Esophagus muscularis mucosa (tissue), 3 donors: ENCODE results near the gene ZNF578.

Experiments used
- CTCF ChIP-seq, 3 experiments: fragments of 200-600 bp in 2 of 3; fragments of 450-650 bp in 1 of 3; sonication (generic) in 2 of 3; IDR thresholded peaks; one replicate each; pipeline ENCODE4 v1.5.1; 2017 to 2019; ENCODE audit warnings: antibody characterized with exemption in 3 of 3, mild to moderate bottlenecking in 2 of 3, moderate library complexity in 1 of 3
- POLR2A ChIP-seq: fragments of 450-650 bp; IDR thresholded peaks from one replicate; pipeline ENCODE4 v1.6.1; 2017; ENCODE audit warnings: antibody characterized with exemption, moderate library complexity, mild to moderate bottlenecking, low read depth
- POLR2AphosphoS5 ChIP-seq, 2 donors: sonication (generic); formaldehyde crosslinking; IDR thresholded peaks; one replicate each; pipeline ENCODE4 v1.6.1; 2017; ENCODE audit warnings: antibody characterized with exemption in 2 of 2

GRCh38 chr19:52518646-52519045 is 65.3 kb downstream of the ZNF578 start:
- no peak for TF ChIP-seq POLR2AphosphoS5 (IDR thresholded peaks at IDR 0.05)
- no peak for TF ChIP-seq CTCF (IDR thresholded peaks at IDR 0.05)
- no peak for TF ChIP-seq POLR2A
